ENCODE measurements around the gene IQSEC1. TPM values are rescaled to one million over a fixed set of nuclear protein-coding genes. Genes with fewer than 3 reads are reported as not detected.

Gene IQSEC1
- total RNA-seq, 4 donors from 2014 or later = 33.6 to 72.0 (median 55.9) TPM

- TF ChIP-seq, protein P1, sequence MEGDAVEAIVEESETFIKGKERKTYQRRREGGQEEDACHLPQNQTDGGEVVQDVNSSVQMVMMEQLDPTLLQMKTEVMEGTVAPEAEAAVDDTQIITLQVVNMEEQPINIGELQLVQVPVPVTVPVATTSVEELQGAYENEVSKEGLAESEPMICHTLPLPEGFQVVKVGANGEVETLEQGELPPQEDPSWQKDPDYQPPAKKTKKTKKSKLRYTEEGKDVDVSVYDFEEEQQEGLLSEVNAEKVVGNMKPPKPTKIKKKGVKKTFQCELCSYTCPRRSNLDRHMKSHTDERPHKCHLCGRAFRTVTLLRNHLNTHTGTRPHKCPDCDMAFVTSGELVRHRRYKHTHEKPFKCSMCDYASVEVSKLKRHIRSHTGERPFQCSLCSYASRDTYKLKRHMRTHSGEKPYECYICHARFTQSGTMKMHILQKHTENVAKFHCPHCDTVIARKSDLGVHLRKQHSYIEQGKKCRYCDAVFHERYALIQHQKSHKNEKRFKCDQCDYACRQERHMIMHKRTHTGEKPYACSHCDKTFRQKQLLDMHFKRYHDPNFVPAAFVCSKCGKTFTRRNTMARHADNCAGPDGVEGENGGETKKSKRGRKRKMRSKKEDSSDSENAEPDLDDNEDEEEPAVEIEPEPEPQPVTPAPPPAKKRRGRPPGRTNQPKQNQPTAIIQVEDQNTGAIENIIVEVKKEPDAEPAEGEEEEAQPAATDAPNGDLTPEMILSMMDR (IDR thresholded peaks at IDR 0.05) = no peak
- DNase-seq (ENCODE audit: low spot score) (no peak), ATAC-seq (ENCODE audit: low FRiP score) (no peak)
Observed at GRCh38 chr3:12996181-12996506, 77.1 kb downstream of the IQSEC1 start.

DNA sequence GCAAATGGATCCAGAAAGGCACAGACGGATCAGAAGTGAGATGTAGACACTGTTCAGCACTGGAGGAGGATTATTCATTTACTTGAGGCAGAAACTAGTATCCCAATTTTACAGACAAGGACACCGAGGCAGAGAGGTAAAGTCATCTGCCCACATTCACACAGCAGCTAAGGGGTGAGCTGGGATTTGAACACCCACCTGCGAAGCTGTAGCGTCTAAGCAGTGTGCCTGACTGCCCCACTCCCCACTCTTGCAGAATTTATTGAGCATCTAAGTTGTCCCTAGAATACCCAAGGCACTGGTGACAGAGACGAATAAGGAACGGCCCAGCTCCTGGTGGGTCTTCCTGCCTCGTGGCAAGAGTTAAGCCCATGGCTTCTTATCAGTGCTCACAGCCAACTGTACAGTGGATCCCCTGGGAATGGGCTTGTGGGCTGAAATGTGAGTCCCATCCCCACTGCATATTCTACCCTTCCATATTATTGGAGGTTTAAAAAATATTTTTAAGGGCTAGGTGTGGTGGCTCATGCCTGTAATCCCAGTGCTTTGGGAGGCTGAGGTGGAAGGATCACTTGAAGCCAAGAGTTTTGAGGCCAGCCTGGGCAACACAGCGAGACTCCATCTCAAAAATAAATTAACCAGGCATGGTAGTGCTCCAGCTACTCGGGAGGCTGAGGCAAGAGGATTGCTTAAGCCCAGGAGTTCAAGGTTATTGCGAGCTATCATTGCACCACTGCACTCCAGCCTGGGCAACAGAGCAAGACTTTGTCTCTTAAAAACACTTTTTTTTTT, 77.6 kb downstream of the IQSEC1 start:
- ATAC-seq (ENCODE audit: low FRiP score) (no peak), DNase-seq (ENCODE audit: low spot score) (no peak)
- TF ChIP-seq, protein P1 (IDR thresholded peaks at IDR 0.05) = no peak

DNA sequence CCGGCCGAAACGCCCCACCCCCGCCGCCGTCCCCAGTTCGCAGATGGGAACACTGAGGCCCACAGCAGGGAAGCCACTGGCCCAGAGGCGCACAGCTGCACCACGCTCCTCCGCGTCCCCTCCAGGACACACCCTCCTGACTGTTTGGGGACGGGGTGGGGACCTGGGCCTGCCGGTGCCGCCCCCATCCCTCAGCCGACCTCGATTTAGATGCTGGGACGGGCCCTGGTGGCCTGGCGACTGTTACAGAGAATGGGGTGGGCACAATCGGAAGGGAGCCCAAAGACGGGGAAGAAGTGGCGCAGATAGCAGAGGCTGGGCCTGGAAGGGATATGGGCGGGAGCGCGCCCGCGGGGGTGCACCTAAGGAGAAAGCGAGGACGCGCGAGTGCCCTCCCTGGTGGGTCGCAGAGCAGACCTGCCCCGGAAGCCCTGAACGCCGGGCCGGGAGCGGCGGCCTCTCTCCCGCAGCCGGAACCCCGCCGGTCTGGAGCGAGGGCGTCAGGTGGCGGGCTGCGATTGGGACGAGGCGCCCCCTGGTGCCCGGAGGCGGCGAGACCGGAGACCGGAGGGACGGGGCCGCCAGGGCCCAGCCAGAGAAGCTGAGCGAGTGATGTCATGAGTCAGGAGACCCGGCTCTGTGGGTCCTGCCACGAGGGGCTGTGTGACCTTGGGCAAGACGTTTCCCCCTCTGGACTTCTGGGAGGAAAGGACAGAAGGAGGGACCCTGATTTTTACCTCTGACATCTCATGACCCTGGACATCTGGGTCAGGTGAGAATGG, 78.4 kb downstream of the IQSEC1 start:
- ATAC-seq (ENCODE audit: low FRiP score) = peak; percentile 91
- peak; percentile 83 for DNase-seq (ENCODE audit: low spot score)
- TF ChIP-seq, protein P1 (IDR thresholded peaks at IDR 0.05) = peak in 2 of 3 donors; percentile 73 to 77

DNA sequence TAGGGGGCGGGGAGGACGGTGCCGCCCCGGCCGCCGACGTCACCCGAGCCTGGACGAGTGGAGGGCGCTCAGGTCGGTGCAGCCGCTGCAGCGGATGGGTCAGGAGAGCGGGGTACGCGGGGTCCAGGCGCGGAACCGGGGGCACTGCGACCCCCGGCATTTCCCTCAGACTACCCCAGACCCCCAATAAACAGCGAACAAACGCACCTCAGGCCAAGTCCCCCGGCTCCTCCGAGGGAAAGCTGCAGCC, 78.9 kb downstream of the IQSEC1 start:
- peak; percentile 38 for ATAC-seq (ENCODE audit: low FRiP score)
- DNase-seq (ENCODE audit: low spot score) = no peak
- TF ChIP-seq, protein P1 (IDR thresholded peaks at IDR 0.05) = no peak

GRCh38 chr3:12993517-12994356, 79.5 kb downstream of the IQSEC1 start:
- ATAC-seq (ENCODE audit: low FRiP score) (peak; percentile 32), DNase-seq (ENCODE audit: low spot score) (no peak)

GRCh38 chr3:12992629-12993516, 80.4 kb downstream of the IQSEC1 start:
- DNase-seq (ENCODE audit: low spot score) (no peak), ATAC-seq (ENCODE audit: low FRiP score) (no peak)

More at GRCh38 chr3:12993517-12994356, 79.5 kb downstream of the IQSEC1 start:
- TF ChIP-seq, protein P1 (IDR thresholded peaks at IDR 0.05) = no peak

More at GRCh38 chr3:12992629-12993516, 80.4 kb downstream of the IQSEC1 start:
- TF ChIP-seq, protein P1 (IDR thresholded peaks at IDR 0.05) = no peak

Measured in omental fat pad (tissue), 4 donors.